Keratinocyte (primary cell): ENCODE results near the gene ARMH3. TPM values are rescaled to one million over a fixed set of nuclear protein-coding genes. Genes with fewer than 3 reads are reported as not detected.

Experiments used
- DNase-seq: peaks from one replicate; pipeline ENCODE4 v3.0.0-alpha.2; 2011; ENCODE audit warnings: low read depth, missing footprints, low spot score
- FAIRE-seq: peaks from 2 replicates; lab custom pipeline; 2011; peaks lifted over from hg19 to GRCh38; lab: Jason Lieb, UNC
- H2AFZ ChIP-seq: 2 replicates; pipeline ENCODE4 v1.6.0; 2012; ENCODE audit warnings: low read length, control low read depth, inconsistent platforms; ENCODE audit not compliant: control insufficient read depth
- H3K27ac ChIP-seq: 2 replicates; pipeline ENCODE4 v1.5.1; 2011; ENCODE audit warnings: low read length; ENCODE audit not compliant: control insufficient read depth, insufficient read depth
- H3K27me3 ChIP-seq: 3 replicates; pipeline ENCODE4 v1.6.0; 2011; ENCODE audit warnings: low read length; ENCODE audit not compliant: control insufficient read depth, insufficient read depth; ENCODE audit errors: extremely low read depth
- H3K36me3 ChIP-seq, 2 experiments: 2 replicates in 1 of 2; 3 replicates in 1 of 2; pipeline ENCODE4 v1.5.1; 2011; ENCODE audit warnings: low read length in 2 of 2, mild to moderate bottlenecking in 1 of 2; ENCODE audit not compliant: control insufficient read depth in 2 of 2, insufficient read depth in 2 of 2; ENCODE audit errors: extremely low read depth in 1 of 2
- H3K4me1 ChIP-seq: 3 replicates; pipeline ENCODE4 v1.5.1; 2011; ENCODE audit warnings: low read length; ENCODE audit not compliant: control insufficient read depth, insufficient read depth; ENCODE audit errors: extremely low read depth
- H3K4me2 ChIP-seq: 3 replicates; pipeline ENCODE4 v1.6.0; 2011; ENCODE audit warnings: low read depth, low read length; ENCODE audit not compliant: control insufficient read depth, insufficient read depth; ENCODE audit errors: extremely low read depth
- H3K4me3 ChIP-seq, 3 experiments: fragments of 200-600 bp in 1 of 3; sonication (generic) in 1 of 3; 2 replicates in 2 of 3; 3 replicates in 1 of 3; pipeline ENCODE4 v1.5.1; 2011 to 2016; ENCODE audit warnings: low read length in 3 of 3, mild to moderate bottlenecking in 3 of 3, control low read depth in 2 of 3, inconsistent platforms in 1 of 3, low read depth in 1 of 3, mixed read lengths in 1 of 3, mixed run types in 1 of 3, moderate library complexity in 1 of 3; ENCODE audit not compliant: control insufficient read depth in 2 of 3, insufficient read depth in 2 of 3; ENCODE audit errors: extremely low read depth in 1 of 3
- H3K79me2 ChIP-seq: 2 replicates; pipeline ENCODE4 v1.6.0; 2012; ENCODE audit warnings: low read length; ENCODE audit not compliant: control insufficient read depth, insufficient read depth
- H3K9ac ChIP-seq: 3 replicates; pipeline ENCODE4 v1.6.0; 2011; ENCODE audit warnings: low read length; ENCODE audit not compliant: control insufficient read depth, insufficient read depth; ENCODE audit errors: extremely low read depth
- H3K9me1 ChIP-seq: 3 replicates; pipeline ENCODE4 v1.6.0; 2011; ENCODE audit warnings: low read length; ENCODE audit not compliant: control insufficient read depth, insufficient read depth; ENCODE audit errors: extremely low read depth
- H3K9me3 ChIP-seq: 2 replicates; pipeline ENCODE4 v1.5.1; 2012; ENCODE audit warnings: low read depth, low read length; ENCODE audit not compliant: control insufficient read depth
- H4K20me1 ChIP-seq: 3 replicates; pipeline ENCODE4 v1.6.0; 2011; ENCODE audit warnings: low read length; ENCODE audit not compliant: control insufficient read depth, insufficient read depth; ENCODE audit errors: extremely low read depth
- CTCF ChIP-seq, 3 experiments: IDR thresholded peaks in 1 of 3; conservative IDR thresholded peaks in 1 of 3; optimal IDR thresholded peaks in 1 of 3; 2 replicates in 2 of 3; 3 replicates in 1 of 3; pipeline versions ENCODE3 to v1.5.1; 2011; ENCODE audit warnings: low read length in 3 of 3, mild to moderate bottlenecking in 3 of 3, moderate library complexity in 2 of 3, control low read depth in 1 of 3, inconsistent platforms in 1 of 3; ENCODE audit not compliant: insufficient read depth in 2 of 3; ENCODE audit errors: extremely low read depth in 1 of 3
- EZH2 ChIP-seq: IDR thresholded peaks from one replicate; pipeline ENCODE4 v1.6.1; 2012; ENCODE audit warnings: inconsistent platforms, mild to moderate bottlenecking, low read length, moderate library complexity
- dilution Hi-C: fragments of 300-500 bp; cut with MboI; formaldehyde crosslinking; loops from one replicate; pipeline ENCODE4 v1.7.0; 2020; ENCODE audit warnings: low sequenced_read_pairs; ENCODE audit not compliant: extremely low pct_ligation_motif_present
- polyA plus RNA-seq, 5 experiments: library from polyadenylated mRNA; depleted of rRNA in 3 of 5; stranded (reverse) in 3 of 5; stranded (forward) in 1 of 5; unstranded in 1 of 5; fragments of >200 nt; gene quantifications; 1 replicate in 1 of 5; 2 replicates in 3 of 5; 3 replicates in 1 of 5; pipeline versions ENCODE4 v1.2.1 to v1.2.3, GENCODE V29; 2011 to 2012; ENCODE audit warnings: missing spikeins in 2 of 5, low read depth in 1 of 5, low replicate concordance in 1 of 5

Gene ARMH3
- polyA plus RNA-seq, 1 donor (not counting 4 experiments of a cell fraction or from before 2014, with no cell fraction given) = 25.3 TPM

- peaks cover 3 to 6% of the 10 kb centered on the region in 2 experiments for H3K36me3 ChIP-seq
- no peaks in the 10 kb centered on the region for H3K27me3 ChIP-seq
- no peaks in the 10 kb centered on the region for H4K20me1 ChIP-seq
- no peak overlapping the region for H3K4me2 ChIP-seq
- no peak overlapping the region for H2AFZ ChIP-seq
- H3K4me1 ChIP-seq = no peaks in the 10 kb centered on the region
- DNase-seq (no peak), FAIRE-seq (no peak)
- H3K9me1 ChIP-seq = no peaks in the 10 kb centered on the region
- no peaks in the 10 kb centered on the region for H3K9me3 ChIP-seq
- no peaks in the 10 kb centered on the region for H3K79me2 ChIP-seq
- no peak overlapping the region for H3K27ac ChIP-seq
- no peak overlapping the region for H3K4me3 ChIP-seq
- dilution Hi-C loops = no loop called here
- no peak overlapping the region for H3K9ac ChIP-seq
- no peak for TF ChIP-seq EZH2
Measured at GRCh38 chr10:101968286-101968939, 87.6 kb downstream of the ARMH3 start.

- peaks cover 0 to 6% of the 10 kb centered on the region in 2 experiments for H3K36me3 ChIP-seq
- no peak overlapping the region for H3K4me3 ChIP-seq
- no peaks in the 10 kb centered on the region for H4K20me1 ChIP-seq
- no peak for DNase-seq
- dilution Hi-C loops = no loop called here
- no peaks in the 10 kb centered on the region for H3K9me1 ChIP-seq
- H3K4me1 ChIP-seq = no peaks in the 10 kb centered on the region
- H3K27ac ChIP-seq = no peak overlapping the region
- H3K9ac ChIP-seq = no peak overlapping the region
- no peaks in the 10 kb centered on the region for H3K27me3 ChIP-seq
- H3K9me3 ChIP-seq = no peaks in the 10 kb centered on the region
- H3K4me2 ChIP-seq = no peak overlapping the region
- H3K79me2 ChIP-seq = no peaks in the 10 kb centered on the region
- no peak for TF ChIP-seq EZH2
- no peak for TF ChIP-seq CTCF (optimal IDR thresholded peaks at IDR 0.05 in 1 of 3, IDR thresholded peaks at IDR 0.05 in 1 of 3, conservative IDR thresholded peaks at IDR 0.05 in 1 of 3; ENCODE audit: extremely low read depth in 1 of 3, insufficient read depth in 2 of 3, low read length in 3 of 3)
- H2AFZ ChIP-seq = no peak overlapping the region
- no peak for FAIRE-seq
Measured at GRCh38 chr10:101967713-101968112, 88.3 kb downstream of the ARMH3 start.

GRCh38 chr10:101967119-101967518 lies 88.9 kb downstream of the ARMH3 start:
- Histone ChIP-seq H3K4me2 (no peak overlapping the region), H3K4me1 (peaks cover 3% of the 10 kb centered on the region), H4K20me1 (no peaks in the 10 kb centered on the region), H3K79me2 (no peaks in the 10 kb centered on the region), H3K9ac (no peak overlapping the region), H3K27me3 (no peaks in the 10 kb centered on the region), H3K9me1 (no peaks in the 10 kb centered on the region), H3K36me3 (peaks cover 0 to 4% of the 10 kb centered on the region in 2 experiments), H3K9me3 (no peaks in the 10 kb centered on the region), H2AFZ (no peak overlapping the region), H3K4me3 (no peak overlapping the region), H3K27ac (no peak overlapping the region)
- FAIRE-seq (no peak), DNase-seq (no peak)
- dilution Hi-C loops = no loop called here
- TF ChIP-seq CTCF (optimal IDR thresholded peaks at IDR 0.05 in 1 of 3, IDR thresholded peaks at IDR 0.05 in 1 of 3, conservative IDR thresholded peaks at IDR 0.05 in 1 of 3; ENCODE audit: extremely low read depth in 1 of 3, insufficient read depth in 2 of 3, low read length in 3 of 3) = no peak
- TF ChIP-seq EZH2 = no peak
